Left lung (tissue), 10 donors: ENCODE data around the gene UBE2R2. TPM values are rescaled to one million over a fixed set of nuclear protein-coding genes. Genes with fewer than 3 reads are reported as not detected.
A peak's percentile ranks its signal among the peaks of the same experiment; 100 is the strongest.
"Not testable (repeated sequence)": the region's sequence is repeated elsewhere in the genome, so short reads cannot be mapped to it uniquely, and the experiment has no call there.

Source experiments
- ATAC-seq: fragments of 200-7000 bp; cut with Tn5 transposase; one replicate; pipeline ENCODE4 v1.9.1; 2020; ENCODE audit warnings: moderate library complexity
- DNase-seq, 4 donors: peaks; one replicate each; pipeline ENCODE4 v3.0.0-alpha.2; 2013 to 2020
- H3K27ac ChIP-seq, 2 donors: fragments of 200-600 bp; sonication (generic) in 1 of 2; one replicate each; pipeline versions ENCODE4 v1.5.0 to v1.8.0; 2020 to 2021
- H3K27me3 ChIP-seq, 2 donors: fragments of 200-600 bp; sonication (generic) in 1 of 2; one replicate each; pipeline versions ENCODE4 v1.5.0 to v1.8.0; 2020 to 2021
- H3K36me3 ChIP-seq, 2 donors: fragments of 200-600 bp; sonication (generic) in 1 of 2; one replicate each; pipeline versions ENCODE4 v1.5.0 to v1.8.0; 2020 to 2021
- H3K4me1 ChIP-seq, 2 donors: fragments of 200-600 bp; one replicate each; pipeline ENCODE4 v1.8.0; 2021
- H3K4me3 ChIP-seq, 2 donors: fragments of 200-600 bp; sonication (generic) in 1 of 2; one replicate each; pipeline versions ENCODE4 v1.5.0 to v1.8.0; 2020 to 2021; ENCODE audit warnings: mild to moderate bottlenecking in 1 of 2
- H3K9me3 ChIP-seq, 2 donors: fragments of 200-600 bp; sonication (generic) in 1 of 2; one replicate each; pipeline versions ENCODE4 v1.5.0 to v1.8.0; 2020 to 2021
- CTCF ChIP-seq, 2 donors: fragments of 200-600 bp; sonication (generic) in 1 of 2; IDR thresholded peaks; one replicate each; pipeline versions ENCODE4 v1.5.0 to v1.8.0; 2021; ENCODE audit warnings: antibody characterized with exemption in 2 of 2
- intact Hi-C, 2 donors: fragments of 100-400 bp; cut with DNase I; formaldehyde crosslinking; loops; one replicate each; pipeline versions ENCODE4 v1.11.2 to v1.14.2; 2022
- polyA plus RNA-seq, 6 donors: library from polyadenylated mRNA; unstranded; fragments of 120-200 nt; gene quantifications; one replicate each; pipeline ENCODE4 v1.2.1, GENCODE V29; 2013; ENCODE audit not compliant: insufficient read length in 6 of 6
- total RNA-seq, 2 donors: library from RNA; stranded (reverse); fragmentation: NEBNext Ultra II Directional; extraction: Animal tissue kit (Norgen Biotek cat#: 25700); gene quantifications; one replicate each; pipeline ENCODE4 v1.2.1, GENCODE V29; 2021
- donor health status: DM: no; HTN: yes; CAD: no.
- donor health status: DM: no; HTN: no; CAD: no.

The UBE2R2 gene
- total and polyA plus RNA-seq, 8 donors = 34.0 to 60.6 (median 56.7) TPM

GRCh38 chr9:33860200-33860871, 43.4 kb downstream of the UBE2R2 start:
- H3K27ac ChIP-seq = no peak overlapping the region
- TF ChIP-seq CTCF (IDR thresholded peaks at IDR 0.05) = peak in 1 of 2 donors; percentile 8
- H3K4me3 ChIP-seq = no peak overlapping the region
- ATAC-seq = no peak
- no peaks in the 10 kb centered on the region for H3K27me3 ChIP-seq
- intact Hi-C loops = no loop called here
- no peak for DNase-seq
- H3K4me1 ChIP-seq = peaks cover 0 to 35% of the 10 kb centered on the region in 2 donors
- no peaks in the 10 kb centered on the region for H3K36me3 ChIP-seq
- H3K9me3 ChIP-seq = no peaks in the 10 kb centered on the region

- no peak for DNase-seq
- Histone ChIP-seq H3K36me3 (no peaks in the 10 kb centered on the region), H3K27ac (no peak overlapping the region), H3K27me3 (no peaks in the 10 kb centered on the region), H3K4me1 (peaks cover 0 to 24% of the 10 kb centered on the region in 2 donors), H3K9me3 (no peaks in the 10 kb centered on the region), H3K4me3 (no peak overlapping the region)
- no peak for ATAC-seq
- intact Hi-C loops = no loop called here
- no peak for TF ChIP-seq CTCF (IDR thresholded peaks at IDR 0.05)
Observed at GRCh38 chr9:33861917-33862453, 45.0 kb downstream of the UBE2R2 start.

- H3K9me3 ChIP-seq, H3K36me3 ChIP-seq, ATAC-seq, DNase-seq, H3K27me3 ChIP-seq, intact Hi-C loops, H3K27ac ChIP-seq, H3K4me3 ChIP-seq: not testable (repeated sequence)
- H3K4me1 ChIP-seq = peaks cover 4 to 27% of the 10 kb centered on the region in 2 donors
Observed at GRCh38 chr9:33863027-33863426, 46.1 kb downstream of the UBE2R2 start.

GRCh38 chr9:33867747-33868439, 50.9 kb downstream of the UBE2R2 start:
- ATAC-seq (peak; percentile 55), DNase-seq (no peak)
- intact Hi-C loops = no loop called here

GRCh38 chr9:33868440-33868973, 51.5 kb downstream of the UBE2R2 start:
- TF ChIP-seq CTCF (IDR thresholded peaks at IDR 0.05) = no peak
- intact Hi-C loops = no loop called here
- H3K27ac ChIP-seq = peak overlapping the region in 1 of 2 donors; percentile 44
- DNase-seq = peak in 1 of 4 donors; percentile 37
- H3K4me1 ChIP-seq = peaks cover 19 to 28% of the 10 kb centered on the region in 2 donors
- H3K36me3 ChIP-seq = no peaks in the 10 kb centered on the region
- peak; percentile 77 for ATAC-seq
- no peaks in the 10 kb centered on the region for H3K27me3 ChIP-seq
- no peak overlapping the region for H3K4me3 ChIP-seq
- H3K9me3 ChIP-seq = no peaks in the 10 kb centered on the region

More at GRCh38 chr9:33867747-33868439, 50.9 kb downstream of the UBE2R2 start:
- H3K9me3 ChIP-seq = no peaks in the 10 kb centered on the region
- H3K4me3 ChIP-seq = no peak overlapping the region
- H3K27ac ChIP-seq = peak overlapping the region; percentile 30 to 44
- no peaks in the 10 kb centered on the region for H3K27me3 ChIP-seq
- no peaks in the 10 kb centered on the region for H3K36me3 ChIP-seq
- H3K4me1 ChIP-seq = peaks cover 19 to 28% of the 10 kb centered on the region in 2 donors
- TF ChIP-seq CTCF (IDR thresholded peaks at IDR 0.05) = no peak

GRCh38 chr9:33869243-33869642, 52.3 kb downstream of the UBE2R2 start:
- Histone ChIP-seq H3K4me1 (peaks cover 19 to 28% of the 10 kb centered on the region in 2 donors), H3K27ac (peak overlapping the region in 1 of 2 donors; percentile 20)
- H3K36me3 ChIP-seq, DNase-seq, H3K27me3 ChIP-seq, H3K4me3 ChIP-seq, intact Hi-C loops, ATAC-seq, H3K9me3 ChIP-seq: not testable (repeated sequence)
